LNCAP (cell line): ENCODE results near the gene FBXL17.

ENCODE experiments used
- TF ChIP-seq, protein P1 (sequence below): fragments of 450-650 bp; IDR thresholded peaks from 2 replicates; pipeline ENCODE4 v1.5.1; 2017; ENCODE audit warnings: mild to moderate bottlenecking

The FBXL17 gene

DNA sequence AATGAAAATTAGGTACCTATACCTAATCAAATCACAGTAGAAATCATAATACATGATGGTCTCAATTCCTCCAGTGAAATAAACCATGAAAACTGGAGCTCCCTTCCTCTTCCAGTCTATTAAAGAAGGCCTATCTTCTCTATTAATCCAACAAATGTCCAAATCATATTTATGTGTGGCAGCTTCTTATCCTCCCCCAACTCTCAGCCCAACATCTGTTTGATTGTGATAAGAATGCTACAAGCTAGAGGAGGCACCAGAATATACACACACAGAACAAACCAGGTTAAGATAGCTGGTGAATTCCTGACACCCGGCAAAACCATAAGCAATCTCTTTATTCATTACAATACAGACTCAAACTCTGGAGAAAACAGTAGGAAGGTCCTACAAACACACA lies 110.8 kb downstream of the FBXL17 start:
- TF ChIP-seq, protein P1, sequence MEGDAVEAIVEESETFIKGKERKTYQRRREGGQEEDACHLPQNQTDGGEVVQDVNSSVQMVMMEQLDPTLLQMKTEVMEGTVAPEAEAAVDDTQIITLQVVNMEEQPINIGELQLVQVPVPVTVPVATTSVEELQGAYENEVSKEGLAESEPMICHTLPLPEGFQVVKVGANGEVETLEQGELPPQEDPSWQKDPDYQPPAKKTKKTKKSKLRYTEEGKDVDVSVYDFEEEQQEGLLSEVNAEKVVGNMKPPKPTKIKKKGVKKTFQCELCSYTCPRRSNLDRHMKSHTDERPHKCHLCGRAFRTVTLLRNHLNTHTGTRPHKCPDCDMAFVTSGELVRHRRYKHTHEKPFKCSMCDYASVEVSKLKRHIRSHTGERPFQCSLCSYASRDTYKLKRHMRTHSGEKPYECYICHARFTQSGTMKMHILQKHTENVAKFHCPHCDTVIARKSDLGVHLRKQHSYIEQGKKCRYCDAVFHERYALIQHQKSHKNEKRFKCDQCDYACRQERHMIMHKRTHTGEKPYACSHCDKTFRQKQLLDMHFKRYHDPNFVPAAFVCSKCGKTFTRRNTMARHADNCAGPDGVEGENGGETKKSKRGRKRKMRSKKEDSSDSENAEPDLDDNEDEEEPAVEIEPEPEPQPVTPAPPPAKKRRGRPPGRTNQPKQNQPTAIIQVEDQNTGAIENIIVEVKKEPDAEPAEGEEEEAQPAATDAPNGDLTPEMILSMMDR, result no peak

DNA sequence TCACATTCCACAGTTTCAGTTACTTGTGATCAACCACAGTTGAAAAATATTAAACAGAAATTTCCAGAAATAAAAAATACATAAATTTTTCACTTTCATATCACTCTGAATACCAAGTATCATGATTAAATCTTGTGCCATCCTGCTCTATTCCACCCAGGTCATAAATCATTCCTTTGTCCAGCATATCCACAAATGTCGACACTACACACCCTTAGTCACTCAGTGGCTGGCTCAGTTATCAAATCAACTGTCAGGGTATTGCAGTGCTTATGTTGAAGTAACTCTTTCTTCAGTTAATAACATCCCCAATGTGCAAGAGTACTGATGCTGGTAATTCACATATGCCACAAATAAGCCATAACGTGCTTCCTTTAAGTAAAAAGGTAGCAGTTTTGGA lies 115.7 kb downstream of the FBXL17 start:
- TF ChIP-seq, protein P1, result no peak

DNA sequence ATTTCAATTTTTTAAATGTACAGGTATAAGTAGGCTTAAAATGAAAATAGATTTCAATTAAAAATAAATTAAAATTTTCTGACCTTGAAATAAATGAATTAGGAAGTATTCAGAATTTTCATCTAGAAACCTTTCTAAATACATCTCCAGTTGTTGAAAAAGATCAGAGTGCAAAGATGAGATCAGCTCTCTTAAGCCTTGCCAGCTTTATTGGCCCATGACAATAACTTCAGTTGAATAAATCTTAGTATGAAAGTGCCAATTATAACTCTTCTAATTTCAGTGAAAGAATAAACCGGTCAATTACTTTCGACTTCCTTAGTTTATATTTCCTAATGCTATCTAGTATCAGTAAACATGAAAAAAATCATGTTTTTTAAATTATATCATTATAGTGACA lies 117.4 kb downstream of the FBXL17 start:
- TF ChIP-seq, protein P1, result no peak

DNA sequence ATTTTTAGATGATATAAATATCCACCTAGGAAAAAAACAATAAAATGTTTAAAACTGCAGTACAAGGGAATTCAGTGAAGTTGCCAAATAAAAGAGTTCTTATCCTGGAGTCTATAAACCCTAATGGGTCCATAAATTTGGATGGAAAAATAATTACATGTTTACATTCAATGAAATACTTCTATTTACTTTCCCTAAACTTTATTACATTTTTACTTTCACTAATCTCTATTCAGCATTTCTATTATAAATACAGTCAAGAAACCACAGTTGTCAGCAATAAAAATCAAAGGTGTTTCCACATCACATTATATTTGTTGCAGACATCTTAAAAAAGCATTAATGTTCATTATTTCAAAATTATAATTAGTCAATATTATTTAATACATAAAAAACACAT lies 118.6 kb downstream of the FBXL17 start:
- TF ChIP-seq, protein P1, result no peak

DNA sequence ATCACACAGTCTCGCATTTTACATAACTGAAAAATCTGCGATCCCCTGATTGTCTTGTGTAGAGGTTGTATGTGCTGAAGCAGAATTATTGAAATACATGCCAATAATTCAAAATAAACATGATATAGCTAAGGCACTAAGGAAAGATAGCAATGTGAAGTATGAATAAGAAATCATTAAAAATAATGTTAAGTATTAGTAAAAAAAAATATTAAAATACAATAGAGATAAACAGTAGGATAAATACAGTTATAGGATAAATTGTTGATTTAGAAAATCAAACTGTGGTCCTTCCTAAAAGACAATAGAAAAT lies 121.1 kb downstream of the FBXL17 start:
- TF ChIP-seq, protein P1, result no peak

DNA sequence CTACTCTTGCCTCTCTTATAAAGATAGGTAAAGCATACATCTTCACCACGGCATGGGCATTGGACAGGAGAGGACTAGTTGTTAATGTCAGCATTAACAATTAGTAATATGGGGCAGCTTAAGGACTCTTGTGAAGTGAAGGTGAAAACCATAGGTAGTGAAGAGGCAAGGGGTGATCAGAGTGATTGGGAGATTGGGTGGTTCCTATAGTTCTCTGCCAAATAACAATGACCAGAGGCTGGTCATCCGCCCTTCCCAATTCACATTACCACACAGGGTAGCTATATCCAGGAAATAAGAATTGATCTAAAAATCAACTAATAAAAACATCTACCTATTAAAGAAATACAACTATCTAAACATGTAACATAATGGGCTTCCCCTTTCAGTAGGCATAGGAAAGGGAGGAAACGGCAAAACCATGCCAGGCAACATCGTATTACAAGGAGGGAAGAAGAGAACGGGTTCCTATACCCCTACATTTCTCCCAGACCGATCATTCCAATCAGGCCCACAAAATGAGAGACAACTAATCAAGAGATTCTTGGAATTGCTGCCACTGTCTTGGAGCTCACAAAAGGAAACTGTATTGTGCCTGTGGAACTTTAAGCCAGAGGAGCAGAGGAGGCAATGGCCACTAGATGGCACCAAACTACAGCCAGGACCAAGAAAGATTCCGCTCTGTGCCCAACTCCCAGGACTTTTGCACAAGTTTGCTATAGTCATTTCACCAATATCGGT lies 121.6 kb downstream of the FBXL17 start:
- TF ChIP-seq, protein P1, result peak; percentile 95

DNA sequence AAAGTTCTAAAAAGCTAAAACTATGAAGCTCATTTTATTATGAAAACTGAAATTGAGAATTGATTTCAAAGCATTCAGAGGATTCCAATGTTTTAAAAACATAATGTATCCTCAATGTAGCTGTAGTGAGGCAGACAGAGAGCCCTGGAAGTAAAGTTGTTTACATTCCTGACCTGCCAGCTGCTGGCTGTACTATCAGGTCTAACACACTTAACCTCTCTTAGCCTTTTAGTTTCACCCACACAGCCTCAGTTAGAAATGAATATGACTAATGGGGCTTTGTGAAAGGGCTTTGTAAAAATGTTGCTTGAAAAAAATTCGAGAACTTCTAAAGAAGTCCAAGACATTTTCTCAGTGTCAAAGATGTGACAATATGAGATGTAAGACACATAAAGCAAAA lies 122.6 kb downstream of the FBXL17 start:
- TF ChIP-seq, protein P1, result no peak

DNA sequence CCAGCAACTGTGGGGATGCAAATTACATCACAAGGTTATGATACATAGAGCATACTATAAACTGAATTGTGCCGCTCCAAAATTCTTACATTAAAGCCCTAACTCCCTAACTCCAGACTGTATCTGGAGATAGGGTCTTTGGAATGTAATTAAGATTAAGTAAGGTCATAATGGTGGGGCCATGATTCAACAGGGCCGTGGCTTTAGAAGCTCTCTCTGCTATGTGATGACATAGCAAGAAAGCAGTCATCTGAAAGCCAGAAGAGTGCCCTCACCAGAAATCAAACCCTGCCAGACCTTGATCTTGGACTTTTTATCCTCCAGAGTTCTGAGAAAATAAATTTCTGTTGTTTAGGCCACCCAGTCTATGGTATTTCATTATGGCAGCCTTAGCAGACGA lies 123.9 kb downstream of the FBXL17 start:
- TF ChIP-seq, protein P1, result no peak
